CD4-positive, alpha-beta T cell treated with Interferon gamma for 1 hour (primary cell): ENCODE results near the gene GADD45GIP1.

ENCODE experiments used
- DNase-seq: peaks from one replicate; pipeline ENCODE4 v3.0.0-alpha.2; 2020

The GADD45GIP1 gene

DNA sequence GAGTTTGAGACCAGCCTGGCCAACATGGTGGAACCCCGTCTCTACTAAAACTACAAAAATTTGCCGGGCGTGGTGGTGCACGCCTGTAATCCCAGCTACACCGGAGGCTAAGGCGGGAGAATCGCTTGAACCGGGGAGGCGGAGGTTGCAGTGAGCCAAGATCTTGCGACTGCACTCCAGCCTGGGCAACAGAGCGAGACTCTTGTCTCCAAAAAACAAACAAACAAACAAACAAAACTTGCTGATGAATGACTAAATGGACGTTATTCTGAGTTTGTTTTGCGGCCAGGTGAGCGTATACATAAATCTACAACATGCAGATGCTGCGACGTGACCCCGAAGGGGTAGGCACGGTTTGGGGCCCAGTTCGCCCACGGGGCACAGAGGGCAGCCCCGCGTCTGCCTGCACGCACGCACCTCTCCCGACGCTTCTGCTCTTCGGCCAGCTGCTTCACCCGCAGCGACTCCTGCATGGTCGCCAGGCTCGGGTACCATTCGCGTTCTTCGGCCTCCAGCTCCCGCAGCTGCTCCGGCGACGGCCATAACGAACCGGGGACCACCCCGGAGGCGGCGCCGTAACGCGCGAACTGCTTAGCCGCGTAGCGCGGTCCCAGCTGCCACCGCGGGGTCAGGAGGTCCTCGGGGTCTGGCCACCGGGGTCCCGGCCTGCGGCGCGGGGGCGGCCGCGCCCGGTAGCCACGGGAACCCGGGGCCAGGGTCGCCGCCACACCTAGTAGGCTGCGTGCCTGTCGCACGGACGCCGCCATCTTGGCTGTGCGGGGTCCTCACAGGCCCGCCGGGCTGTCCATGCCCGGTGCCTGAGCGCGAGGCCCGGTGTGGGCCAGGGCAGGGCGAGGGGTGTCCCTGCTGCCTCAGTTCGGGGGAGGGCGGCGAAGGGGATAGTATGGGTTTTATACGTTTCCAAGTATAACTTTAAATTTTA lies at the start of gene GADD45GIP1:
Gene GADD45GIP1 (minus strand): TSS at position 778 of the 943 bp plus-strand sequence. CDS start 11 bp downstream, at position 767.
- DNase-seq = peak; percentile 79

DNA sequence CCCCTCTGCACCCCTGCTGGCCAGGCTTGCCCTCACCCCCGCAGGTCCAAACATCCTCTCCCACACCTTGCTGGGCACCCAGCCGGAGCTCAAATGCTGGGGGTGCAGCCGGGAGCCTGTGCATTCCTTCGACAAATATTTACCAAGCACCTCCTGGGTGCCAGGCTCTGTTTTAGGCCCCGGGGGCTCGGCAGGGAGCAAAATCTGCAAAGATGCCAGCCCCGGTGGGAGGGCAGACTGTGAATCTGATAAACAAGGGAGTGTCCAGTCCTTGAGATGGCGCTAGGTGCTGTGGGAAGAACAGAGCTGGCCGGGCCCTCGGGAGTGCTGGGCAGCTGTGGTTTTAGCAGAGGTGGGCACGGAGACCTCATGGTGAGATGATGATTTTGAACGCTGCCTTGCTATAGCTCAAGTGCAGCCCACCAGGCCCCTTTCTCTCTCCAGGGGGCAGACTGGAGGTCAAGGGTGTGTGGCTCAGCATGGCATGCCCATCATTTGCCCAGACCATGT lies 48.9 kb upstream of the GADD45GIP1 start:
- DNase-seq = no peak

DNA sequence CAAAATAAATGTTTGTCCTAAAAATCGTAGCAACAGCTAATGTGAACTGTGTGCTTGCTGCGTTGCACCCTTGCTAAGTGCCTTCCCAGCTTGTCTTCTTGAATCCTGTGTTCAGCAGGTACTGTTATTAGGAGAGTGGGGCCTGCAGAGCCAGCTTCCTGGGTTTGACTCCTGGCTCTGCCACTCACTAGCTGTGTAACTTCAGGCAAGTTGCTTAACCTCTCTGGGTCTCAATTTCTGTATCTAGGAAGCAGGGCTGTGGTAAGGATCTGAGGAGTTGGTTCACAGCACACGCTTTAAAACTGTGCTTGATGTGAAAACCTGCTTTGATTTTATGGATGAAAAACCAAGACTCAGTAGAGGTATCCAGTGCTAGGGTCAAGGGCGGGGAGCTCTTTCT lies 48.2 kb upstream of the GADD45GIP1 start:
- no peak for DNase-seq

DNA sequence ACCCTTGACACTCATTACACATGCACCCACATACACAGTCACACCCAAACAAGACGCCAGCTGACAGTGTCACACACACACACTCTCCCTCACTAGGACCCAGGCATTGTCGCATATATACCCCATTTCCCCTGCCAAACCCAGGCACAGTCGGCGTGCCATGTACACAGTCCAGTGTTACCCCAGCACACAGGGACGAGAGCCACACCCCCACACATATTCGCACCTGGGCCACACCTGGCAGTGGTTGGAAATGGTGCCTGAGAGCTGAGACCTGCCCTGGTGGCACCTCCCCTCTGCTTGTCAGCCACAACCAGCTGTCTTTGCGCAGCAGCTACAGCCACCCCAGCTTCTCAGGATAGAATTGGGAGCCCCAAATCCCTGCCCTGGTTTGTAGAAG lies 47.2 kb upstream of the GADD45GIP1 start:
- no peak for DNase-seq

DNA sequence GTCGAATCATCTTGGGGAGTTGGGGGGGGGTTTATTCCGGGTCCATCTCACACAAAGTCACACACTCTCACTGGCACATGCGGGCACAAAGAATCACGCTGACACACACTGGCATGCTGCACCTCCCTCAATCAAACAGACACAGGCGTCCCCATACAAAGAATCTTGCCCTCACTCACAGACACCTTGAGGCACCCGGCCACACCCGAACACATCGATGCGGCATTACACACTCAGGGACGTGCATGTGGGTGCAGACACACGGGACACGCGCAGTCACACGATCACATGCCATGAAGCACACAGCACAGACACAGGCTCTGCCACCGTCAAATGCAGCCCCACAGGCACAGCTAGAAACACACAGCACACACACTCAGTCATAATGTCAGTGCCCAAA lies 46.1 kb upstream of the GADD45GIP1 start:
- DNase-seq = no peak

DNA sequence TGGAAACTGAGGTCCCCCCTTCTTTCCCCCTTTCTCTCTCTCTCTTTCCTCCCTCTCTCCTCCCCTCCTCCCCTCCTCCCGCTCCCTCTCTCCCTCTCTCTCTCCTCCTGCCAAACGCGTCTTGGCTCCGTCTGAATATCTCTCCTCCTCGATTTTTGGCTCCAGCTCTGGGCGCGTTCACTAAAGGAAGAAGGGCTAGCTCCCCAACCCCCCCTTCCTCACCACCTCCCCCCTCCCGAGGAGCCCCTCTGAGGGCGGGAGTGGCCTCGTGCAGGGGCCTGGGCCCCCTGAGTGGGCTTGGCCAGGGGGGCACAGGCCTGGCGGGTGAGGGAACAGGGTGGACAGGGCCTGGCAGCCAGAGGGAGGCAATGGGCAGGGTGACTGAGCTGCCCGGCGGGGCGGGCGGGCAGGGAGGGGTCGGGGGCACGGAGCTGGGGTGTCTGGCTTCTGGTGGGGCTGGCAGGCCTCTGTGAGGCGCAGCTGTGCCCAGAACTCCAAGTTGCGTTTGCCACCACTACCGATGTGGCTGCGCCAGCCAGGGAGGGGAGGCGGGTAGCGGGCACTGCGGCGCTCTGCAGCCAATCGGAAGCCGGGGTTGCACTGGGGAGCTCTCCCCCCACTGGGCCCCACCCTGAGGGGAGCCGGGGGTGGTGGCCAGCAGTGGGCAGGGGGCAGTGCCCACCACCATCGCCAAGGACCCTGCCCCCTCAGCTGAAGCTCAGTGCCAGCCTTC lies 45.3 kb upstream of the GADD45GIP1 start:
- DNase-seq = no peak

DNA sequence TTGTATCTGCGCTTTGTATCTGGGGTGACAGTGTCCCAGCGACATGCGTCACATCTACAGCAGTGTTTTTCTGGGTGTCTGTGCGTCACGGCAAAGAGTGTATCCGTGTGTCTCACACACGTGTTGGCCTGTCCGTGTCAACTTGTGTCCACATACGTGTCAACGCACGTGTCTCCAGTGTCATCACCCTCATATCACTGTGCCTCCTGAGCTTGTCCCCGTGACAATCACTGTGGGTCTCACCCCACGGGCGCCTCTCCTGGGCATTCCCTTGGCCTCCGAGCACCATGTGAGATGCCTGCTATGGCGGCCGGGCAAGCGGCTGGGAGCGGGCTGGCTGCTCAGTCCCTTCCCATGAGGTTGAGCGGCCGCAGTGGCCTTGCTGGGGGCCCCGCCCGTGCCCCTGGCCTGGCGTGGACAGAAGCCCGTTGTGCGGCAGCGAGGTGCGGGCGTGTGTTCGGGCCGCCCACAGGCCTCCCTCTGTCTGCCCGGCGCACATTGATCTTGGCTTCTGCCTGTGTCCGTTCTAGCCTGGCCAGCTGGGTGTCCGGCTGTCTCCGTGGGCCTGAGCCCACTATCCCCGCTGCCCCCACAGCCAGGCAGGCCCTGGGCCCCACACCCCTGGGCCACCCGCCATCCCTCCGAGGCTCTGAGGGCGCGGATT lies 44.6 kb upstream of the GADD45GIP1 start:
- DNase-seq = no peak

DNA sequence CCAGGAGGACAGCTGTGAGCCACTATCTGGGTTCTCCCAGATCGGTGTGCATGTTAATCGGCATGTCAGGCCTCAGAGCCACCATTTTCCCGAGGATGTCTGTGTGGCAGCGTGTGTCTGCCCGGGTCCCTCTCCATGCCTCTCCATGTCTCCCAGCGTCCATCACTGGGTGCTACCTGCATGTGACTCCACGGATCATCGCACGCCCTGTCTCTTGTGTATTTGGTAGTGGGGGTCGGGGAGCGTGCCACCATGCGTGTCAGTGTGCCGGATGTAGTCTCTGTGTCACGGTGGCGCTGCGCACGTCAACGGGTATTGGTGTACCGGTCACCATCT lies 44.1 kb upstream of the GADD45GIP1 start:
- DNase-seq = no peak

DNA sequence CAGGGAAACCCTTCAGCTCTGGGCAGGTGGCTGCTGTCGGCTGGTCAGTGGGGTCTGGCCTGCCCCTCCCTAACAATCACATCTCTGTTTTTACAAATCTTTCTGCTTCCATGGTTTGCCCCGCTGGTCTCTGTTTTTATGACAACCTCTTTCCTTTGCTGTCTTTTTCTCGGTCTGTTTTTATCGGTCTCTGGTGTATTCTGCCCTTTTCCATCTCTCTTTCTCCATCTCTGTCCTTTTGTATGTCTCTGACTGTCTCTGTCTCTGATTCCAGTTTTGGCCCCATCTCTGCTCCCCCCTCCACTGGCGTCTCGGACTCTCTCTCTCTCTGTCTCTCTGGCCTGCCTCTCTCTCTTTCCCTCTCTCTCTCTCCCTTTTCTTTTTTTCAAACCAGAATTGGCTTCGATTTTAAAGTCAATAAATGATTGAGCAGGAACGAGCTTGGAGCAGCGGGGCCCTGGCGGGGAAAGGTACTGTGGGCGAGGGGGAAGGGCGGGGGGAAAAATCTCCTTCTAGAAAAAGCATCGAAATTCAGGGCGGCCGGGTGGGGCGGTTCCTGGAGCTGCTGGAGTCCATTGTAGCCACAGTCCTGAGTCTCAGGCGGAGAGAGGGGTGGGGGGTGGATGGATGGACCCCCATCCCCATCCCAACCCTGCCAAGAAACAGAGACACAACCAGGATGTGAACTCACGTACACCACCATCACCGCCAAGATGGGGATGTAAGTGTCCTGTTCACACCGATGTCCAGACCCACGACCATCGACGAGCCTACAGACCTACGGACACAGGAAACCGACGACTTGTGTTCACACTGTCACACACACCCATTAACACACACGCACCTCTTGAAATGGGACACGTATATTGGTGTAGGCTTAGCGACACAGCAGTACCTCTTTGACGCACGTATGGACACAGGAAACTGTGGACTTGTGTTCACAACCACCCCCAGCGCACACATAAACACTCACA lies 41.2 kb upstream of the GADD45GIP1 start:
- no peak for DNase-seq

DNA sequence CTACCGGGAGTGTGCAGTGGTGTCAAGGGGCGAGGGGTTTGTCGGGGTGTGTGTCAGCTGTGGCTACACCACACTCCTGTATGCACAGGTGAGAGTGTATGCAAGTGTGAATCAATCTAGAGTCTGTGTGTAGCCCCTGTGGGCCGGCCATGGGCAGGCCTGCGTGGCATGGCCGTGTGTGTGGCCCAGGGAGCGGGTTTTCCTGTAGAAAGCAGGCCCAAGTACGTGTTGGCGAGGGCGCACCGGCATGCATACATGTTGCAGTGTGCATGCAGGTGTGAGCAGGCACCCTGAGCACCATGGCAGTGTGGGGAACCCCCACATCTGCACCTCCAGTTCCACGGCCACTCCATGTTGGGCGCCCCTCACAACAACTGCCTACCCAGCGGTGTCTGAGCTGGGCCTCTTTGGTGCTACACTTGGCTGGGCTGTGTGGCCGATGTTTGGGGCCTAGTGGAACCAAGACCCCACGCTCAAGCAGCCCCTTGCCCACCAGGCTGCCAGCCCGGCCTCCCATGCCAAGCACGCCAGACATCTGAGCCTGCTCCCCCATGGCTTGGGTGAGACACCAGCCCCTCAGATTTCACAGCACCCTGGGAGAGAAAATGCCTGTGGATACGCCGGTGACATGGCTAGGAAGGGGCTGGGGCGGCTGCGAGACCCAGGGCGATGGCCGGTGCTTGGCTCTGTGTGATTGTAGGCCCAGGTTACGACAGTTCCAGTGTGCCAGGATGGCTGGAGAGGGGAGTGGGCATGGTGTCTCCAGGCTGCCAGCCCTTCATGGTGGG lies 40.4 kb upstream of the GADD45GIP1 start:
- DNase-seq = no peak

DNA sequence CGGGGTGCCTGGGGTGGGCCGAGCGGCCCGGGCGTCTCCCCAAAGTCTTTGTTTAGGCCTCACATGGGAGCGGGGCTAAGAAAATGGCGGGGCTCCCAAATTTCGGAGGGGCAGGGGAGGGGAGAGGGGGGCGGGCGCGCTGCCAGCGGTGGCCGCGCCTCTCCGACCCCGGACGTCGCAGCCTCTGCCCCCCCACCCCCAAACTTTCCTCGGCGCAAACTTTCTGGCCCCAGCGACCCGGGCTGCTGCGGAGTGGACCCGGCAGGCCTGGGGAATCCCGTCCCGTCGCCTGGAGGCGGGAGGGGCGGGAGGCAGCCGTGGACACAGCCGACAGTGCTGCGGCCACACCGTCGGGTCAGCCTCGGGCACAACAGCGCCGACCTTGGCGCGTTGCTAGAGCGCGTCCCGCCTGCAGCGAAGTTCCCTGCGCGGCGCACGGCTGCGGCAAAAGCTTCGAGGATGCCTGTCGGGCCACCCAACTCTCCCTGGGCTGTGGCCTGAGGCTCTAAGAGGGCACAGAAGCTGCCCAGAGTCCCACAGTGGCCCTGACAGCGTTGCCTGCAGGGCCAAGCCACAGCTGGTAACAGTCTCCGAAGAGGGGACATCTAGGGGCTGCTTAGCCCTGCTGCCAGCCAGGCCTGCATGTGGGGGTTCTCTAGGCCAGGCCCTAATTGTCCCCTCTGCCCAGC lies 39.5 kb upstream of the GADD45GIP1 start:
- DNase-seq = no peak

DNA sequence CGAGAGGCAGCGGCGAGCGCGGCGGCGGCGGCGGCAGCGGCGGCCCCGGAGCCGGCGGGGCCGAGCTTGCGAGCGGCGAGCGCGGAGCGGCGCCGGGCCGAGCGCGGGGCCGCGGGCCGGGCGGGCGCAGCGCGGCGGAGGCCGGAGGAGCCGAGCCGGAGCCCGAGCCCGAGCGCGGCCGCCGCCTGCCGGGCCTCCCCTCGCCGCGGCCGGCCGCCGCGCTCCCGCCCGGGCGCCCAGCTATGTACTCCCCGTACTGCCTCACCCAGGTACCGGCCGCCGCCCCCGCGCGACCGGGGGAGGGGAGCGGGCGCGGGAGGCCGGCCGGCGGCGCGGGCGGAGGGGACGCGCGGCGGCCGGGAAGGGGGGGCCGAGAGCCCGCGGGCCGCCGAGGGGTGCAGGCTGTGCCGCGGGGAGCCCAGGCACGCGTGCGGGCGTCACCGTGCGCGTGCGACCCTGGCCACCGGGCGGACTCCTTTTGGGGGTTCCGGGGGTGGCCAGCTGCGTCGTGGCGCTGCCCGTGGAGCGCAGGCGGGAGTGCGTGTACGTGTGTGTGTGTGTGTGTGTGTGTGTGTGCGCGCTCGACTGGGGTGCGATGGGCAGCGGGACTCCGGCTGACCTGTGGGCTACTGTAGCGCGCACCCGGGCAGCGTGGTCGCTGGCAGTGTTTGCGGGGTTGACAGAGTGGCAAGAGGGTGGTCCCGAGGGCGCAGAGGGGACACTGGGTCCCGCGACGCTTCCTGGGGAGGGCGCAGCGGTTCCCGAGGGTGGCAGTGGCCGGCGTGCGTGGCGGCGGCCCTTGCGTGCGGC lies 38.8 kb upstream of the GADD45GIP1 start:
- DNase-seq = no peak

DNA sequence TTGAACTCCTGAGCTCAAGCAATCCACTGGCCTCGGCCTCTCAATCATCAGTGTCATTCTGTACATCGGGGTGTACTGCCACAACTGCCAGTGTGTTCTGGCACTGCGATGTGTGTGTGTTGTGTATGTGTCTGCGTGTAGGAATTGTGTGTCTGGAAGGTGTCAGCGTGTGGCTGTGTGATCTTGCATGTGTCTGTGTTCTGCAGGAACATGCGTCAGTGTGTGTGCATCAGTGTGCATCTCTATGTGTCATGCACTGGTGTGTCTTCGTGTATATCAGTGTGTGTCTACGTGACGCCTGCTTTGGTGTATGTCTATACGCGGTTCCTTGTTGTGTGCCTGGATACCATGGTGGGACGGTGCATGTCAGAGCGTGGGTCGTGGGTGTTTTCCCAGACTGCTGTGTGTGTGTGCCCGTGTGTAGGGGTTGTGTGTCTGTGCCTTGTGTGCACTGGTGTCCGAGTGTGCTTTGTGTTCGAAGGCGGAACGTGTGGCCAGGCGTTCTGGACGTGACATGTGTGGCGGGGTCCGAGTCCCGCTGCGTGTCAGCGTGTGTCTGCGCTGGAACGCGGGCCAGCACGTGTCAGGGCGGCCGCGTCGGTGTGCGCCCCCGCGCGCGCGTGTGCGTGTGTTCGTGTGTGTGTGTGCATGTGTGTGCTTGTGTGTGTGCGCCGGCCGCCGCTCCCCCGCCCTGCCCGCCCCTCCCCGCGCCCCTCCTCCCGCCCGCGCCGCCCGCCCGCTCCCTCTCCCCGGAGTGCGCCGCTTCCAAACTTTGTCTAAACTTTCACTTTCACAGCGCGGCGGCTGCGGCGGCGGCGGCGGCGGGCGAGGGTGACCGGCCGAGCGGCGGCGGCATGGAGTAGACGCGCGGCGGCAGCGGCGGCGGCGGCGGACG lies 37.9 kb upstream of the GADD45GIP1 start, which contains the start of gene NFIX:
Gene NFIX (plus strand): TSS at position 775 of the 895 bp plus-strand sequence. CDS start 363 bp downstream, outside the sequence.
- peak; percentile 52 for DNase-seq

DNA sequence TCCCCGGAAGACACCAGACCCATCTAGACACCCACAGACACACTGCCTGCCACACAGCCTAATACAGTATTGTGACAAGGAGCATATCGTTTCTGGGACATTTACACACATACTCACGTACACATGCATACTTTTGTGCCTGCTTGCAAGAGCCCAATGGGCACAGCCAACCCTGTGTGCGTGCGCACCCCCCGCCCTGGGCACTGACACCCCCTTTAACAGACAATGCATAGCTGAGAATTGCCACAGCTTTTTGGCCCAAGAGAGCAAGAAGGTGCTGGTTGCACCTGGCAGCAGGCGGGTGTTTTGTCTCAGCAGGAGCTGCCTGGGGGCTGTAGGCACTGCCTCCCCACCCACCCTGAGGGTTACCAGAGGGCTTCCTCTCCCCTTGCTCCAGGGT lies 36.5 kb upstream of the GADD45GIP1 start:
- DNase-seq = no peak

DNA sequence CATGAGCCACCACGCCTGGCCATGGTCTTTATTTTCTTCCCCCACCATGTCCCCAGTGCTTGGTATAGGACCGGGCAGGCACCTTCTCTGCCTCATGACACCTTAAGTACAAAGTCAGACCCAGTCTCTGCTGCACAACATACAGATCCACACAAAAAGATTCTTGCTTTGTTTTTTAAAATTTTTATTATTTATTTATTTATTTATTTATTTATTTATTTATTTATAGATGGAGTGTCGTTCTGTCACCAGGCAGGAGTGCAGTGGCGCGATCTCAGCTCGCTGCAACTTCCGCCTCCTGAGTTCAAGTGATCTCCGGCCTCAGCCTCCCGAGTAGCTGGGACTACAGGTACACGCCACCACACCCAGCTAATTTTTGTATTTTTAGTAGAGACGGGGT lies 35.7 kb upstream of the GADD45GIP1 start:
- DNase-seq = no peak

DNA sequence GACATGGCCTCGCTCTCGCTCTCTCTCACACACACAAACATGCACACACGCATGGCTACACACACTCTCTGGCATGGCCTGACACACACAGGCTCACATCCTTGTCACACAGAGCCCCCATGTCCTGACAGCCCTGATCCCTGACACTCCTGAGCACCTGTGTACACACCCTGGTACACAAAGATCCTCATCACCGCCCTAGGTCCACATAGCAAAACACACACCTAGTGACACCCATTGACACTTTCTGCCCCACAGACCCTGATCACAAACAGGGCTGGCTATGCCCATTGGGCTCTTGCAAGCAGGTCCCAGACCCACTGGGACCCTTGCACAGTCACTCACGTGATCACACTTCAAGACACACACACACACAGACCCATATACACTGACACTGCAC lies 34.3 kb upstream of the GADD45GIP1 start:
- DNase-seq = no peak

DNA sequence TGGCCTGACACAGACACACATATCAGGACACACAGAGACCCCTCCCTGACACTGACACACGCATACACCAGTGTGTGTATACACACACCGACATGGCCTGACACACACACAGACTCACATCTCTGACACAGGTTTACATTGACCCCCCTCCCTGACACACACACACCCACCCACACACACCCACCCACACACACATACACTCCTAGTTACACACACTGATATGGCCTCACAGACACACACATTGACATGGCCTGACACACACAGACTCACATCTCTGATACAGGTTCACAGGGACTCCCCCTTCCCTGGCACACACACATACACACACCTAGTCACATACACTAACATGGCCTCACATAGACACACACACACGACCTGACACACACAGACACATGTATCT lies 33.8 kb upstream of the GADD45GIP1 start:
- DNase-seq = no peak

DNA sequence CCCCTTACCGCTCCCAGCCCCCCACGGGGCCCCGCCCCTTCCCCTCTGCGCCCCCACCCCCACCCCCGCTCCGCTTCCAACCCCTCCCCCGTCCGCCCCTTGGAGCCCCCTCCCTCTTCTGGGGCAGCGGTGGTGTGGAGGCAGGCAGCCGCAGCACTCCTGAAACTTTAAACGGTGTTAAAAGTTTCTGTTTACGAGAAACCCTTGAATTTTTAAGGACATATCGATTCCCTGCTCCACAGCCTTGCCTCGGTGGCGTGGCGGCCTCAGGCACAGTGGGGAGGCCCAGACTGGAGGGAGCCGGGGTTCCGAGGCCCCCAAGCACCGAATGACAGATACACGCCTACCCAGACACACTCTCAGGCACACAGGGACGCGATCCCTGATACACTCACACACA lies 33.4 kb upstream of the GADD45GIP1 start:
- DNase-seq = no peak

DNA sequence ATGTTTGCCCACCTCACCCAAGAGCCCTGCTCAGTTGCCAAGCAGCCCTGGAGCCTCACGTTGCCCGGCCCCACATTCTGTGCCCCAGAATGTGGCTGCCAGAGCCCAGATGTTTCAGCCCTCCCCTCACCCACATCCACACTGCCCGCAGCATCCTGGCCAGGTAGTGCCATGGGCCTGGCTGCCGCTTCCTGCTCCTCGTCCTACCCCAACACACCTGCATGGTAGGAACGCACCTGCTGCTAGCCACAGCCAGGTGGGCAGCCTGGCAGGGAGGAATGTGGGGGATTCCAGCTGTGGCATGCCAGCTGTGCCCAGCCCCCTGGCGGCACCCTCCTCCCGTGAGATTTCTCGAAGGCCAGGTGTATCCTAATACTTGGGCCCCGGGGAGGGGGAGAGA lies 30.8 kb upstream of the GADD45GIP1 start:
- no peak for DNase-seq
